NCI-H2196 (cell line): ENCODE results near the gene FAM3D.

ENCODE experiments used
- DNase-seq: peaks from one replicate; lab custom pipeline; 2025; ENCODE audit not compliant: unreplicated experiment; lab: John Stamatoyannopoulos, UW

FAM3D gene

GRCh38 chr3:58597770-58598310, 68.7 kb downstream of the FAM3D start:
- DNase-seq, result no peak

- no peak for DNase-seq
Observed at GRCh38 chr3:58596834-58597518, 69.6 kb downstream of the FAM3D start.

GRCh38 chr3:58594117-58594516, 72.5 kb downstream of the FAM3D start:
- no peak for DNase-seq

GRCh38 chr3:58591517-58592510, 74.8 kb downstream of the FAM3D start:
- DNase-seq, result no peak

- DNase-seq, result no peak
Observed at GRCh38 chr3:58588030-58588614, 78.5 kb downstream of the FAM3D start.

- DNase-seq, result no peak
Observed at GRCh38 chr3:58586776-58587192, 79.8 kb downstream of the FAM3D start.

GRCh38 chr3:58585994-58586393, 80.6 kb downstream of the FAM3D start:
- peak; percentile 8 for DNase-seq

GRCh38 chr3:58585005-58585786, 81.4 kb downstream of the FAM3D start:
- peak; percentile 70 for DNase-seq

GRCh38 chr3:58584690-58585004, 81.9 kb downstream of the FAM3D start:
- DNase-seq, result no peak
